ENCODE data around the gene GNAQ.

Gene GNAQ

DNA sequence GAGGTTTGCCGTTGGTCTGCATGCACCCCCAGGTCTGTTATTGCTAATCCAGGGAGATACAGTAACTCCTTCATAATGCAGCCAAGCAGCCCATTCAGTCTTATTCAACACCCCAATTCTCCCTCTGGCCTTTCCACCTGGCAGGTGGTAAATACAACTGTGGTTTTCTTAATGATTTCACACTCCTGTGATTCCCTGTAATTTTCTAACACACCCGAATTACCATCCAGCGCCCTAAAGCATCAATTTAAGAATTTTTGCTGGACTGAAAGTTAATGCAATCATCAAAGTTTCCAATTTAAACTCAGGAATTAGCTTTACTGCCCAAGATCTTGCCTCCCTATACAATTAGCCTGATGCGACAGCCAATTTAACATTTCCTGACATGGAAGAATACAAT is 62.5 kb downstream of the GNAQ start:
- H3K4me1 ChIP-seq: no peaks in the 10 kb centered on the region
- TF ChIP-seq, protein P1, sequence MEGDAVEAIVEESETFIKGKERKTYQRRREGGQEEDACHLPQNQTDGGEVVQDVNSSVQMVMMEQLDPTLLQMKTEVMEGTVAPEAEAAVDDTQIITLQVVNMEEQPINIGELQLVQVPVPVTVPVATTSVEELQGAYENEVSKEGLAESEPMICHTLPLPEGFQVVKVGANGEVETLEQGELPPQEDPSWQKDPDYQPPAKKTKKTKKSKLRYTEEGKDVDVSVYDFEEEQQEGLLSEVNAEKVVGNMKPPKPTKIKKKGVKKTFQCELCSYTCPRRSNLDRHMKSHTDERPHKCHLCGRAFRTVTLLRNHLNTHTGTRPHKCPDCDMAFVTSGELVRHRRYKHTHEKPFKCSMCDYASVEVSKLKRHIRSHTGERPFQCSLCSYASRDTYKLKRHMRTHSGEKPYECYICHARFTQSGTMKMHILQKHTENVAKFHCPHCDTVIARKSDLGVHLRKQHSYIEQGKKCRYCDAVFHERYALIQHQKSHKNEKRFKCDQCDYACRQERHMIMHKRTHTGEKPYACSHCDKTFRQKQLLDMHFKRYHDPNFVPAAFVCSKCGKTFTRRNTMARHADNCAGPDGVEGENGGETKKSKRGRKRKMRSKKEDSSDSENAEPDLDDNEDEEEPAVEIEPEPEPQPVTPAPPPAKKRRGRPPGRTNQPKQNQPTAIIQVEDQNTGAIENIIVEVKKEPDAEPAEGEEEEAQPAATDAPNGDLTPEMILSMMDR (IDR thresholded peaks at IDR 0.05): no peak
- H2AFZ ChIP-seq: no peak overlapping the region

DNA sequence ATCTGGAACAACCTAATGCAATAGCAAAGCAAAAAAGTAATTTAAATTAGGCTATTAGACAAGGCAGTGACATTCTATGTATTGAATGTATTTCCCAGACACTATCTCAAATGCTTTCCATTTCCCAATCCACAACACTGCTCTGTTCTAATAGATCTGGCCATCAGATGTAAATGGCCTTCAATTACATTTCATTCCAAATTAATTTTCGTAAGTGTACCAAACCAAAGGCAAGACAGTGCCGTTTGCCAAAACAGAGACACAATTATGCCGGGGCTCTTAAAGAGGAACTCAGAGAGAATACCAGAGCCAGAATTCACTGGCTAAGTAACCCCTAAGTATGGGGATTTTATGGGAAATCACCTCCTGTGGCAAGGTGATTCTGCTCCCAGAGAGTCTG is 63.1 kb downstream of the GNAQ start:
- TF ChIP-seq, protein P1 (IDR thresholded peaks at IDR 0.05): no peak
- no peak overlapping the region for H3K4me3 ChIP-seq (ENCODE audit: low read depth, low read length)
- H3K9me3 ChIP-seq (ENCODE audit: control insufficient read depth, low read length): no peaks in the 10 kb centered on the region
- no peaks in the 10 kb centered on the region for H3K36me3 ChIP-seq (ENCODE audit: control insufficient read depth, insufficient read depth, low read length)
- no peaks in the 10 kb centered on the region for H3K4me1 ChIP-seq
- H3K9ac ChIP-seq: no peak overlapping the region
- H2AFZ ChIP-seq: no peak overlapping the region
- peaks cover 24% of the 10 kb centered on the region for H3K79me2 ChIP-seq
- no peak overlapping the region for H3K4me2 ChIP-seq (ENCODE audit: low read length)
- H3K27me3 ChIP-seq (ENCODE audit: control insufficient read depth, insufficient read depth, low read length): no peaks in the 10 kb centered on the region
- no peak overlapping the region for H3K27ac ChIP-seq

More for the DNA sequence above, 62.5 kb downstream of the GNAQ start:
- no peak overlapping the region for H3K27ac ChIP-seq
- H3K9ac ChIP-seq: no peak overlapping the region
- H3K9me3 ChIP-seq (ENCODE audit: control insufficient read depth, low read length): no peaks in the 10 kb centered on the region
- H3K36me3 ChIP-seq (ENCODE audit: control insufficient read depth, insufficient read depth, low read length): no peaks in the 10 kb centered on the region
- no peaks in the 10 kb centered on the region for H3K27me3 ChIP-seq (ENCODE audit: control insufficient read depth, insufficient read depth, low read length)
- peaks cover 24% of the 10 kb centered on the region for H3K79me2 ChIP-seq
- H3K4me2 ChIP-seq (ENCODE audit: low read length): no peak overlapping the region
- no peak overlapping the region for H3K4me3 ChIP-seq (ENCODE audit: low read depth, low read length)

- TF ChIP-seq, protein P1 (IDR thresholded peaks at IDR 0.05): no peak
- no peak overlapping the region for H3K4me2 ChIP-seq (ENCODE audit: low read length)
- no peak overlapping the region for H3K27ac ChIP-seq
- no peaks in the 10 kb centered on the region for H3K36me3 ChIP-seq (ENCODE audit: control insufficient read depth, insufficient read depth, low read length)
- no peak overlapping the region for H3K4me3 ChIP-seq (ENCODE audit: low read depth, low read length)
- no peak overlapping the region for H2AFZ ChIP-seq
- H3K79me2 ChIP-seq: peaks cover 25% of the 10 kb centered on the region
- no peaks in the 10 kb centered on the region for H3K4me1 ChIP-seq
- H3K27me3 ChIP-seq (ENCODE audit: control insufficient read depth, insufficient read depth, low read length): no peaks in the 10 kb centered on the region
- H3K9me3 ChIP-seq (ENCODE audit: control insufficient read depth, low read length): no peaks in the 10 kb centered on the region
- no peak overlapping the region for H3K9ac ChIP-seq
These were observed 64.9 kb downstream of the GNAQ start for GRCh38 chr9:77966718-77967117.

- Histone ChIP-seq H3K27ac (no peak overlapping the region), H3K36me3 (ENCODE audit: control insufficient read depth, insufficient read depth, low read length) (no peaks in the 10 kb centered on the region), H3K27me3 (ENCODE audit: control insufficient read depth, insufficient read depth, low read length) (no peaks in the 10 kb centered on the region), H2AFZ (no peak overlapping the region), H3K79me2 (peaks cover 16% of the 10 kb centered on the region), H3K4me3 (ENCODE audit: low read depth, low read length) (no peak overlapping the region), H3K4me2 (ENCODE audit: low read length) (no peak overlapping the region), H3K9ac (no peak overlapping the region), H3K9me3 (ENCODE audit: control insufficient read depth, low read length) (no peaks in the 10 kb centered on the region), H3K4me1 (peaks cover 3% of the 10 kb centered on the region)
- TF ChIP-seq, protein P1 (IDR thresholded peaks at IDR 0.05): no peak
These were observed 66.0 kb downstream of the GNAQ start for GRCh38 chr9:77965445-77966123.

DNA sequence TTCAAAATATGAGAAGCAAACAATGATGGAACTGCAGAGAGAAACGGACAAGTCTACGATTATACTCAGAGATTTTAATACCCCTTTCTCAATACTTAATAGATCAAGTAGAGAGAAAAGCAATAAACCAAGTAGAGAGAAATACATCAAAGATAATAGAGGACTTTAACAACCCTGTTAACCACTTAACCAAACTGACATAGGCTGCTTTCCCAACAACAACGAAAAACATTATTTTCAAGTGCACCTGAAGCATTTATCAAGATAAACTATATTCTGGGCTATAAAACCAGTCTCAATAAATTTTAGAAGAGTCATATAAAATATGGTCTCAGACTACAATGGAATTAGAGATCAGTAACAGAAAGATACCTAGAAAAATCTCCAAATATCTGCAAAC is 67.4 kb downstream of the GNAQ start:
- no peak overlapping the region for H3K27ac ChIP-seq
- no peaks in the 10 kb centered on the region for H3K9me3 ChIP-seq (ENCODE audit: control insufficient read depth, low read length)
- peaks cover 3% of the 10 kb centered on the region for H3K4me1 ChIP-seq
- TF ChIP-seq, protein P1 (IDR thresholded peaks at IDR 0.05): no peak
- no peak overlapping the region for H3K4me3 ChIP-seq (ENCODE audit: low read depth, low read length)
- H3K36me3 ChIP-seq (ENCODE audit: control insufficient read depth, insufficient read depth, low read length): no peaks in the 10 kb centered on the region
- H3K4me2 ChIP-seq (ENCODE audit: low read length): no peak overlapping the region
- H3K27me3 ChIP-seq (ENCODE audit: control insufficient read depth, insufficient read depth, low read length): no peaks in the 10 kb centered on the region
- H3K9ac ChIP-seq: no peak overlapping the region
- H3K79me2 ChIP-seq: peaks cover 15% of the 10 kb centered on the region
- H2AFZ ChIP-seq: no peak overlapping the region
